DMS53 (cell line): ENCODE results near the gene CREM.
"Not testable (repeated sequence)": the region's sequence is repeated elsewhere in the genome, so short reads cannot be mapped to it uniquely, and the experiment has no call there.

Experiments used
- DNase-seq: peaks from one replicate; lab custom pipeline; 2025; lab: John Stamatoyannopoulos, UW

CREM gene

DNA sequence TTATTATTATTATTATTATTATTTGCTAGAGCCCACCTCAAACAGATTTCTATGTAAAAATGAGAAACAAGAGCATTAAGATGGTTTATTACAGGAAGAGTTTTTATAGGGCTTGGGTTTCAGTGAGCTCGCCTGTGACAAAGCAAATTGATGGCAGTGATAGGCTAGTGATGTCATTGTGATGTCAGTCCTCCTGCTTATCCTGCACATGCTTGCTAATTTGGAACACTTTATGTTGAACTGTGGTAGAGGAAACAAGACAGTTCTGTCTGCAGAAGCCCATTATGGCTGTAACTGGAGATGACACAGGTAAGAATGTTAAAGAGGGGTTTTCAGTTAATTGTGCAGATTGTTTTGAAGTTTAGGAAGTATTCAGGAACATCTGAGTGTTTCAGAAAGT, 68.3 kb downstream of the CREM start:
- DNase-seq, result peak; percentile 79

DNA sequence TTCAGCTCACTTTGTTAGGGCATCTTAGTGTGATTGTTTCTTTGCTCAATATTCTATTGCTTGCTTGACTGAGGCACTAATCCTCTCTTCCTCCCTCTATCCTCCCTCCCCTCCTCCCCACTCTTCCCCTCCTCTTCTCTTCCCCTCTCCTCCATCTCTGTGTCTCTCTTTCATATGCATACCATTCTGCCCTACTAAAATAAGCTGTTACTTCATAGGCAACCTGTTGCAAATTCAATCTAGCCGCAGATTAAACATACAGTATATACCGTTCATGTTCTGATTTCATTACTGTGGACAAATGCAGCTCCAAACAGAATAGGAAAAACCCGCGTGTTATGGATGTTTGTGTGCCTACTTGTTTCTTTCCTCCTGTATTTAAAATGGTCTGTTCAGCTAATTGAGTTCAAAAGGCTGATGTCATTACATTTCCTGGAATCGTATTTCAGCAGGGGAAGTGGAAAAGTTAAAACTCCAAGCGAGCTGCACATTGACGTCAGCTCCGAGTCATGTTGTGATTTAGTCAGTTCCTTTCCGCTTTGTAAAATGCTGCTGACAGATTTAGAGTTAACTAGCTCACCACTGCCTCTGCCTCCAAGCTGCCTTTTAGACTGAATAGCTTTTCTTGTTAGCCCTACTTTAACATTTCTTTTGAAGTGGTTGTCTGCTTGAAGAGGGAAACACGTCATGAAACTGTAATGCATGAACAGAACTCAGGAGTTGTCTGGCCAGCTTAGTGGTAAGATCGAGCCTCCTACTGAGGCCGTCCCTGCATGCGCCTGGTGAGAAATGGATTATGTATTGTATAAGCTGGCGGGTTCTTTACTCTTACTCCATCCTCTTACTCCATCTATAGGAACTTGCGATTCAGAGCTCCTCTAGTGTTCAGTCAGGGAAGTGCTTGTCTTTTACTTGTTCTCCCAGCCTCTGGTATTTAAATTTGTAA, 69.0 kb downstream of the CREM start:
- peak; percentile 94 for DNase-seq

DNA sequence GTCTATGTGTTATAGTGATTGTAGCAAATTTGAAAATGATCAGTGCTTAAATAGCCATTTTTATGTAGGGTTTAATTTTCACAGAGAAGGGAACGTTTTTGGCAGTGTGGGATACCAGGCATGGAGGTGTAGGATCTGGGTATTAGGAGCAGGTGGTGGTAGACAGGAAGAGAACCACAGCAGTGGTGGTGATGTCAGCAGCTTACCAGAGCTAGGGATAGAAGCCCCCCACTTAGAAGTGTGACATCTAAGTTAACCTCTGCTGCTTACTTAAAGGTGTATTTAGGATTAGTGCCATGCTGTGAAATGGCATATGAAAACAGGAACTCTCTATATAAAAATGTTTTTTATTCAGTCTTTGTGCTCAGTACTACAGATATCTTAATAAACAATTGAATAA, 73.8 kb downstream of the CREM start:
- no peak for DNase-seq

DNA sequence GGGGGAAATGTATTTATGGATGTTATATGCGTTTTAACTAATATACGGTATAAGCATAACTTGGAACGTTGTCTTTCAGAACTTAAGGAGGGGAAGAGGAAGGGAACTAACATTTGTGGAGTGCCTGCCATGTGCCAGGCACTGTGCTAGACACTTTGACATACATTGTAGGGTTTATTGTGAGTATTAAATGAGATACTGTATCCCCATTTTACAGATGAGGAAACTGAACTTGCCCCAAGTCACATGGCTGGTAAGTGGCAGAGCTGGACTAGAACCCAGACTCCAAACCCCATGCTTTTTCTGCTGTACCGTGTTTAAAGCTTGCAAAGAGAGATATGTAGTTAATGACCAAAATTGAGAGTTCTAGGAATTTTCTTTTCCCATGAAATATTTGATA, 74.6 kb downstream of the CREM start:
- no peak for DNase-seq

DNA sequence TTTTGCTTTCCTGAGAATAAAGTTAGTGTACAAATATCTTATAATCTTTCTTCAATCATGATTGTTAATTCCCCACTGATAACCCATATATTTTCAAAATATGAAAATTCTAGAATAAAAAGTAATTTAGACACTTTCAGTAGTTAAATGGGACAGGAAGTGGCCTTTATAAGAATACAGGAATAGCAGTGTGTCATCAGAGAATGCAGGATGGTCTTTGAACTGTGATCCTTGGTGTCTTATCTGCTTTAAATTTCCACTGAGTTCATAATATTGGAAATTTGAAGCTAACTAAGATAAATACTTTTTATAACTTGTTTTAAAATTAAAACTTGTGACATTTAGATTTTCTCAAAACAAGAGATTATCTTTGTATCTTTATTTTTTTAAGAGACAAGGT, 75.4 kb downstream of the CREM start:
- no peak for DNase-seq

DNA sequence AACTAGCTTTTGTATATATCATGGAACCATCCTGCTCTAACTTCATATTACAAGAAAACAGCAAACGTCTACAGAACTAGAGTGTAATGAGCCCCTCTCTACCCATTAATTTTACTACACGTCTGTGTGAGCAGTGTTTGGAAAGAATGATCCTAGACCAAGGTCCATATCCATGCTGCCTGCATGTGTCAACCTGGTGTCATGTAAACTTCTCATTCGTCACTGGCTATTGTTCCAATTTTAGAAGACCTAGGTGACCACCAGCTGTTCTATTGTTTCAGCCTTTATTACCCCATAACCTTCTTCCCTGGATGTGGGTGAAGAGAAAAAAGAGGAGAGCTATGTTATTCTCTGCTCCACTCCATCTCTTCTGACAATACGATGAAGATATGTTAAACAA, 77.1 kb downstream of the CREM start:
- DNase-seq, result no peak

DNA sequence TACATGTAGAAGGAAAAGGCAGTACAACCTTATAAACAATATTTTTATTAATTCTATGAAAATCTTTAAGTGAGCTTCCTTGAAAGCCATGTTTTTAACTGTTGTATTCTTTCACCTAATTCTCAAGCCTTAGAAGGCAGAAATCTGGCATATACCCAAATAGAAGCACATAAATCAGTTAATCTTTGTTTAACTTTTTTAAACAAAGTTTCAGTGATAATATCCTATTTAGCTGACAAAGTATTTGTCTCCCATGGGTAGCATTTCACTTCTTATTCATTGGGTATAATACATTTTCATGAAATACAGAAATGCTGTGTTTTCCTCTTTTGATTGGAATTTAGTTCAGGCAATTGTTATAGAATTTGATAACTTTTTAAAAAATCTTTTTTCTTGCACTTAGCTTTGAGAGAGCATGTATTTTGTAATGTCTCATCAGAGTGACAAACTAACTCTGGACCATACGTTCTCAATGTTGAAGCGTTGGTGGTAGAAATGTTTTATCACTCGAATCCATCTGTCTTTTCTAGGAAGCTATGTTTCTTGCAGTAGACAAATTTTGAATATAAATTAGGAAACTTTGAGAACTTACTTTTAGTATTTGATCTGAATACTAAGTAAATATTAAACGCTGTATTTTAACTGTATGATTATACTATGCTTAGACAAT, 78.1 kb downstream of the CREM start:
- DNase-seq, result no peak

DNA sequence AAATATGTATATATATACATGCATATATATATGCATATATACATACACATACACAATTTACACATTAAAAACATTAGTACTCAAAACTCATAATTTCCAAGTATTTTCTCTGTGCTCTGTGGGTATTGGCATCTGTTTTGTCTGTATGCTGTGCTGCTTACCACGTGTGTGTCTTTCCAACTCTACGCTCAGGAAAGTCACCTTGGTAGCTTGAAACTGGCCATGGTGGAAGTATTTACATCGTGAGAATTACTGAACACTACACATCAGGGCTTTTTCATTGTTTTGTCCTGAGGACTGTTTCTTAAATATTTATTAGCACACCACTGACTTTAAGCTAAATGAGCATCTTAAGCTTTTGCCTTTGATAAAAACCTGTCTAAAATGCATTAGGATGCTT, 79.6 kb downstream of the CREM start:
- DNase-seq, result no peak

DNA sequence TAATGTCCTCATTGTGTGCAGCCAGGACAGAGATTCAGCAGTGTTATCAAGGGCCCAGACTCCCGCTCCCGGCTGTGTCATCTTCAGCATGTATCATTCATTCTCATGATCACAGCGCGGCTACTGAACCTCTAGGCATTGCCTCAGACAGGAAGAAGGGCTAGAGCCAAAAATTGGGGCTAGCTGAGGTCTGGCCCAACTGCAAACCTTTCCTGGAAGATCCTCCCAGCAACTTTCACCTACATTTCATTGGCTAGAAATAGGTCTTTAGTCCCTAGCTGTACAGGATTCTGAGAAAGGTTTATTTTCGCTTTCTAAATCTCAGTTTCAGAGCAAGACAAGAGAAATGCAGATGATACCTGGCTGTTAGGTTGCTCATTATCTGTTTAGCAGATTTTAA, 81.9 kb downstream of the CREM start:
- DNase-seq, result no peak

DNA sequence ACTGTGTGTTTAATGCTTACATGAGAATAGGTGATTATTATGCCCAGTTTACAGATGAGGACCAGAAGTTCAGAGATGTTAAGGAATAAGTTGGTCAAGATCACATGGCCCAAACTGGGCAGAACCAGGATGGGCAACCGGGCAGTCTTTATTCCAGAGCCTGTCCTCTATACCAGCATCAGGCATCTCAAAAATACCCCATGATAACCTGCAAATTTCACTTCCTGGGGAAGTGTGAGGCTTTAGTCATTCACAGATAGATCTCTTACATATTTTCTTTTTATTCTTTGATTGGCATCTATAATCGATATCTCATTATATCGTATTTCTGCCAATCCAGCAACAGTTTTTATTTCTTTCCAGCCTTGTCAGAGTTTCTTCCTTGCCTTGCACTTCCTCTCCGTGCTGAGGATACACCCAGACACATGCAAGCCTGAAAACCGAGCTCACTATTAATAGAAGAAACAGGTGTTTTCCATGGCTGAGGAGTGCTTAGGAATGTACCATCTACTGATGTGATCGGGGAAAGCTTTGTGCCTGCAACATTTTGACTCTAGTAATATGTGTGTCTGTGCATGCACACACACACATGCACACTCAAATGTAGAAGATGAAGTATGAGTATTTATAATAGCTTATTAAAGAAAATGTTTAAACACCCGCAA, 82.4 kb downstream of the CREM start:
- no peak for DNase-seq

DNA sequence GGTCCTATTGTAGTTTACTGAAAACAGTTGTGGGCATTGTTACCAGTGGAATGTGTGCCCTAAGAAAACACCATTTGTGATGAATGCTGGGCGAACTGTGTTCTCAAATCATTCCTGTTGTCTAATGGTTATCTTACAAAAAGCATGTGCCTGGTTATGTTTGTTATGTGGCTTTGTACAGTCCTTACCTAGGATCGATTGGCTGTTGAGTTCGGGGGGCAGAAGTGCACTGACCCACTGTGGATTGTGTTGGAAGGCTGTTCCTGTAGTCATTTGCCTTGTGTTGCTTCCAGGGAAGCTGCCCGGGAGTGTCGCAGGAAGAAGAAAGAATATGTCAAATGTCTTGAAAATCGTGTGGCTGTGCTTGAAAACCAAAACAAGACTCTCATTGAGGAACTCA, 84.3 kb downstream of the CREM start:
- no peak for DNase-seq

DNA sequence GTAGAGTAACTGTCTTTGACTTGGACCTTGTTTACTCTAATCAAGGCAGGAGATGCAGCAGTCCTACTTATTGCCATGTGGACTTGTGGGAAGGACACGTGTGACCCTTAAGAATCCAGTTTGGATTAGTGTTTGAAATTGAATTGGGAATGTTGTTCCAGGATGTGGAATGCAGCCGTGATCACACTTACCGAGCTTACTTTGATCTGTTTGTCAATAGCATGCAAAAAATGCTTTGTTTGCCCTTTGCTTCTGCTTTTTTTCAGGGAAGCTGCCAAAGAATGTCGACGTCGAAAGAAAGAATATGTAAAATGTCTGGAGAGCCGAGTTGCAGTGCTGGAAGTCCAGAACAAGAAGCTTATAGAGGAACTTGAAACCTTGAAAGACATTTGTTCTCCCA, 84.7 kb downstream of the CREM start:
- DNase-seq, result no peak

DNA sequence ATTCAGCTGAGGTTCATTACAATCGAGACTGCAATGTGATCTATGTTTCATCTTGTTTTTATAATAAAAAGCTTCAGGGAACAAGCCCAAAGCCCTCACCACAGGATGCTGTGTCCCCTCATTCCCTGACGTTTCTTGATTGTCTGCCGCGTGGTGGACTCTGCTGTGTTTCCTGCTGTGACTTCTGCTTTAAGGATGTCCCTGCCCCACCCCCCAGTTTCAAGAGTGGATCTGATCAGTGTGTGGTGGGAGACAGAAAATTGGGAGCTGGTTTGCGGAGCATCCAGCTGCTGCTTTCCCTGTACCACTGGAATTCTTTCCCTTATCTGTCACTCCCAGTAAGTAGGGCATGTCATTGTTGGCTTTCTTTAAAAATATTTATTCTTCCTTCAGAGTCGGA, 86.2 kb downstream of the CREM start:
- DNase-seq, result no peak

DNA sequence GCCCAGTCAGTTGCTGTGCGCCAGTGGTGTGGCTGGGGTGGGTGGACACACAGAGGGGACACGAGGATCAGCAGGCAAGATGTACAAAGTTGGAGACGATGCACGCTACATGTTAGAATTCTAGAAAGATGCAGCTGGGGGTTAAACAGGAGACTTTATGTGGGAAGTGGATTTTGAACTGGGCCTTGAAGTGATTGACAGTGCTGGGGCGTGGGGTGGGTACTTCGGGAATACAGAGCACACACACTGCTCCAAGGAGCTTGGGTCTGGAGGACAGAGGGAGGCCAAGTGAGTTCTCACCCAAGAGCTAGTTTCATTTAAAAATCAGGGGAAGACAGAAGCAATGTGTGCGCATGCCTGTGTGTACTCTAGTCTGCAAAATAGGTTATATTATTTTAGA, 87.1 kb downstream of the CREM start:
- DNase-seq, result no peak

DNA sequence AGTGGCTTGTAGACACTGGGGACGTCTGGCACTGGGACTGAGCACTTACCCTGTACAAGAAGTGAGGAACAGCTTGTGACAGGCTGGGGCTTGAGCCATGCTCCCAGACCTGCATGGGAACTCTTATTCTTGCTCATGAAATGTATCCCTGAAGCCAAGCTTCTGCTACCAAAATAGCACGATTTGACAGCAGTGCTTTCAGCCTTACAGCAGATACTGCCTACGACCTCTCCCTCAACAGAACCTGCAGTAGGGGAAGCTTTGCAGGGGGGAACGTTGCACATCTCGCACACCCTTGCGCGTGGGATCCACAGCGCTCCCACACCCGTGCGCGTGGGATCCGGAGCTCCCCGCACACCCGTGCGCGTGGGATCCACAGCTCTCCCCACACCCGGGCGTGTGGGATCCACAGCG, 88.0 kb downstream of the CREM start:
- DNase-seq, result no peak

DNA sequence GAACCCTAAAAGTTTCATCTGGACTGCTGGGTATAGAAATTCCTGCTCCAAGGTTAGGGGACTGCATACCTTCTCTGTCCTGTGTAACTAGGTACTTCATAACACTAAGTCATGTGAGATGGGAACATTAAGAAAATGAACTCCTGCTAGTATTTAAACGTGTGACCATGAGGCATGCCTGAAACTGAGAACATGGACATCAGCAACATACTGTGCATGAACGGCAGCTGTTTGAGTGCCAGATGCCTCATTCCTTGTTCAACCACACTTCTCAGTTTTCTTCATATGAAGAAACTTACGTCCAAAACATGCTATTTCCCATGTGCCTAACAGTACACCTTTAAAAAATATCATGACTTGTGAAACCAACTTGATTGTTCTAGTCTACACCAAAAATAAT, 88.5 kb downstream of the CREM start:
- DNase-seq, result no peak

DNA sequence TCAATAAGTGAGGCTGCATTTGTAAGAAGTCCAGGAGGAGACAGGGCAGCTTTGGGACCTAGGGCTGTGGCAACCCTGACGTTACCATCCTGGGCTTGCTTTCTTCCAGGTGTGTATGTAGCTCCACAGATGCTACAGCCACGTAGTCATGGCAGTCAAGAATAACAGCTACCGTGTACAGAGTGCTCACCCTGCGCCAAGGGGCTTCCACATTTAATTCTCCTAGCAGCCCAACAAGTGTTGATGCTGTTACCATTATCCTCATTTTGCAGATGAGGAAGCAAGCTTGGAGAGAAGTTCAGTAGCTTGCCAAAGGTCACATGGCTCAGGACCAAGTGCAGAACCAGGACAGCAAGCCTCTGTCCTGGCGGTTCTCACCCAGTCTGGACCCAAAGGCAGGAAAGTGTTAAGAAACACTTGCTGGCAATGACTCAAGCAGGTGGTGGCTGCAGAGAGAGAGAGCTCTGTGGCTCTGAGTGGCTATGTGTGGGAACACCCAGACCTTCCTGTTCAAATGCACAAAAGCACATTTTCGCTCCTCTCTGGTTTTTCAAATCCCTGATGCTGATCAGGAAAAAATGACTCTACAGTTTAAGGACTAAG, 89.8 kb downstream of the CREM start:
- peak; percentile 8 for DNase-seq

DNA sequence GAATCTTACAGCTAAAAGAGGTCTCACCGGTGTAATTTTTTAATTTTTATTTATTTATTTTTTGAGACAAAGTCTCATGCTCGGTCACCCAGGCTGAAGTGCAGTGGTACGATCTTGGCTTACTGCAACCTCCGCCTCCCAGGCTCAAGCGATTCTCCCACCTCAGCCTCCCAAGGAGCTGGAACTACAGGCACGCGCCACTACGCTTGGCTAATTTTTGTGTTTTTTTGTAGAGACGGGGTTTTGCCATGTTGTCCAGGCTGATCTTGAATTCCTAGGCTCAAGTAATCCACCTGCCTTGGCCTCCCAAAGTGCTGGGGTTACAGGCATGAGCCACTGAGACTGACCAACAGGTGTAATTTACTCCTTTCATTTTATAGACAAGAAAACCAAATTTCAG, 90.3 kb downstream of the CREM start:
- DNase-seq, result not testable (repeated sequence)

DNA sequence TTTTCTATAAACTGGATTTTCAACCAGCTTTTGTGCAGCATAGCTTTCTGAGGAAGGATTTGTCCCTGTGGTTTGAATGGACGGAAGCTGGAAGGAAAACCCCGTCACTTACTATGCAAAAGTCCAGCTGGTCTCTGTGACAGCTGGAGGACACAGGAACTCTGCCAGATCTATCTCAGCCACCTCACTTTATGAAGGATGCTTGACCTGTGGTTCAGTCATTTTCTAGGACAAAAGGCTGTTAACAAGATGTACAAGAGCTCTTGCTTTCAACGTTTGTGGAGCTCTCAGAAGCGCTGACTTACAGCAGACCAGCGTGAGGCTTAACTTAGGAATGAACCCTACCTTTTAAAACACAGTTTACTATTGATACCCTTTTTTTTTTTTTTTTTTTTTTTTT, 90.8 kb downstream of the CREM start:
- no peak for DNase-seq

DNA sequence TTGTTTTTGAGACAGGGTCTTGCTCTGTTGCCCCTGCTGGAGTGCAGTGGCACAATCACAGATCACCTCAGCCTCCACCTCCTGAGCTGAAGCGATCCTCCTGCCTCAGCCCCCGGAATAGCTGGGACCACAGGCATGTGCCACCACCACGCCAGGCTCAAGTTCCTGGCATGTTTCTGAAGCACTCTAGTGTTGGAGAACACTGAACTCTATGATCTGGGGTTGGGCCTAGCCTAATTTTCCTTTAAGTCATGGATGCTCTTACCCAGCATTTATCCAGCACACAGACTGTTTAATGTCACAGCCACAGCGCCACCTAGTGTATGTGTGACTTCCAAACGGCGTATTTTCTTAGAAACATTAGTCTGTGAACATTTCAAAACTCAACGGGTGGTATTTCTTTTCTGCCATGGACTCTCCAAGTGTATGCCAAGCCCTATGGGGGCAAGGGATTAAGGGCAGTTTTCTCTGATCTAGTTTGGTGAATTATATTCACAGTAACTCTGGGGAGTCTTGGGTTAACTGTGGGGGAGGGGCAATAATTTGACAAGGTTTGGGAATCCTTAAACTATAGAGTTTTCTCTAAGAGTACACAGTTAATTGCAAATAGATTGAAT, 91.8 kb downstream of the CREM start:
- DNase-seq, result peak; percentile 93

DNA sequence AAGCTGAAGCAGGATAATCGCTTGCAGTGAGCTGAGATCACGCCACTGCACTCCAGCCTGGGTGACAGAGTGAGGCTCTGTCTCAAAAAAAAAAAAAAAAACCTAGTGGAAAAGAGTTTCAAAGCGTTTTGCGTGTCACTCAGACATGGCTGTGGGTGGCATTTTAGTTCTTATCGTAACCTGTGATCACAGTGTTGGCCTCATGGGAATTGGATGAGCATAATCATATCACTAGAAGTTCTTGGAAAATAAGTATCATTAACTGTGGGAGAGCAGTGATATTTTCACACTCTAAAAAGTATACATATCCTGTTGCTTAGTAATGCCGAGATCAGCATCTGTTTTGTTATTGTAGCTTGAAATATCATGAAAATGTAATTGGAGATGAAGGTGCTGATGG, 92.6 kb downstream of the CREM start:
- no peak for DNase-seq
